Upper lobe of right lung (tissue), 1 donor: ENCODE data around the gene ZC3H10. TPM values are rescaled to one million over a fixed set of nuclear protein-coding genes. Genes with fewer than 3 reads are reported as not detected.

ENCODE experiments used
- ATAC-seq: fragments of 200-7000 bp; cut with Tn5 transposase; one replicate; pipeline ENCODE4 v1.9.1; 2020; ENCODE audit warnings: mild to moderate bottlenecking, moderate library complexity
- DNase-seq: peaks from one replicate; pipeline ENCODE4 v3.0.0-alpha.2; 2020
- H3K27ac ChIP-seq: fragments of 200-600 bp; one replicate; pipeline ENCODE4 v1.8.0; 2022
- H3K27me3 ChIP-seq: fragments of 200-600 bp; one replicate; pipeline ENCODE4 v1.8.0; 2022; ENCODE audit warnings: mild to moderate bottlenecking
- H3K36me3 ChIP-seq: fragments of 200-600 bp; one replicate; pipeline ENCODE4 v1.8.0; 2022
- H3K4me1 ChIP-seq: fragments of 200-600 bp; one replicate; pipeline ENCODE4 v1.8.0; 2022
- H3K4me3 ChIP-seq: fragments of 200-600 bp; one replicate; pipeline ENCODE4 v1.8.0; 2022; ENCODE audit warnings: mild to moderate bottlenecking
- H3K9me3 ChIP-seq: fragments of 200-600 bp; one replicate; pipeline ENCODE4 v1.8.0; 2022
- intact Hi-C: fragments of 100-400 bp; cut with DNase I; formaldehyde crosslinking; loops from one replicate; pipeline ENCODE4 v1.11.0; 2022
- total RNA-seq: library from RNA; stranded (reverse); fragmentation: NEBNext Ultra II Directional; extraction: Animal tissue kit (Norgen Biotek cat#: 25700); gene quantifications from one replicate; pipeline ENCODE4 v1.2.1, GENCODE V29; 2021
- TF ChIP-seq, protein P1 (sequence below): fragments of 200-600 bp; IDR thresholded peaks from one replicate; pipeline ENCODE4 v1.8.0; 2022; ENCODE audit warnings: antibody characterized with exemption
- donor health status: DM: no; HTN: yes; CAD: no; lungs with severe emphysema.

ZC3H10 gene
- total RNA-seq, 1 donor from 2014 or later: 8.4 TPM

DNA sequence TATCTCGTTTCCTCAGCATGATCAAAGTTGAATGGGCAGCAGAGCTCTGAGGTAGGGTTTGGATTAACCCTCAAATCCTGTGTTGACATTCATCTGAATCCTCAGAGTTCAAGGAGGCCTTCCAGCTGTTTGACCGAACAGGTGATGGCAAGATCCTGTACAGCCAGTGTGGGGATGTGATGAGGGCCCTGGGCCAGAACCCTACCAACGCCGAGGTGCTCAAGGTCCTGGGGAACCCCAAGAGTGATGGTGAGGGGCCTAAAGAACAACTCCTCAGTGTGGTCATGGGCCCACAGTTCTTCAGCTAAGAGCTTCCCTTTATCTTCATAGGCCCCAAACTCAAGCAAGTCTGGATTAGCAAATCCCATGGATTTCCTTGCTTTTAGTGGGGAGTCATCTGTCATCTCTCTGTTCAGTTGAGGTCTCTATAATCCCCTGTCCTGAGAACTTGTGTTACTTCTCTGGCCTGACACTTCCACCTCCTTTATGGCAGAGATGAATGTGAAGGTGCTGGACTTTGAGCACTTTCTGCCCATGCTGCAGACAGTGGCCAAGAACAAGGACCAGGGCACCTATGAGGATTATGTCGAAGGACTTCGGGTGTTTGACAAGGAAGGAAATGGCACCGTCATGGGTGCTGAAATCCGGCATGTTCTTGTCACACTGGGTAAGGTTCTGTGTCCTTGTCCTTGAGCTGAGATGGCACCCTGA lies 41.6 kb downstream of the ZC3H10 start:
- Histone ChIP-seq H3K9me3 (no peaks in the 10 kb centered on the region), H3K4me3 (peak overlapping the region; percentile 84), H3K27ac (peak overlapping the region; percentile 96), H3K36me3 (peaks cover 52% of the 10 kb centered on the region), H3K27me3 (no peaks in the 10 kb centered on the region), H3K4me1 (peaks cover 21% of the 10 kb centered on the region)
- intact Hi-C loops: no loop called here
- TF ChIP-seq, protein P1, sequence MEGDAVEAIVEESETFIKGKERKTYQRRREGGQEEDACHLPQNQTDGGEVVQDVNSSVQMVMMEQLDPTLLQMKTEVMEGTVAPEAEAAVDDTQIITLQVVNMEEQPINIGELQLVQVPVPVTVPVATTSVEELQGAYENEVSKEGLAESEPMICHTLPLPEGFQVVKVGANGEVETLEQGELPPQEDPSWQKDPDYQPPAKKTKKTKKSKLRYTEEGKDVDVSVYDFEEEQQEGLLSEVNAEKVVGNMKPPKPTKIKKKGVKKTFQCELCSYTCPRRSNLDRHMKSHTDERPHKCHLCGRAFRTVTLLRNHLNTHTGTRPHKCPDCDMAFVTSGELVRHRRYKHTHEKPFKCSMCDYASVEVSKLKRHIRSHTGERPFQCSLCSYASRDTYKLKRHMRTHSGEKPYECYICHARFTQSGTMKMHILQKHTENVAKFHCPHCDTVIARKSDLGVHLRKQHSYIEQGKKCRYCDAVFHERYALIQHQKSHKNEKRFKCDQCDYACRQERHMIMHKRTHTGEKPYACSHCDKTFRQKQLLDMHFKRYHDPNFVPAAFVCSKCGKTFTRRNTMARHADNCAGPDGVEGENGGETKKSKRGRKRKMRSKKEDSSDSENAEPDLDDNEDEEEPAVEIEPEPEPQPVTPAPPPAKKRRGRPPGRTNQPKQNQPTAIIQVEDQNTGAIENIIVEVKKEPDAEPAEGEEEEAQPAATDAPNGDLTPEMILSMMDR: no peak
- DNase-seq (no peak), ATAC-seq (no peak)

DNA sequence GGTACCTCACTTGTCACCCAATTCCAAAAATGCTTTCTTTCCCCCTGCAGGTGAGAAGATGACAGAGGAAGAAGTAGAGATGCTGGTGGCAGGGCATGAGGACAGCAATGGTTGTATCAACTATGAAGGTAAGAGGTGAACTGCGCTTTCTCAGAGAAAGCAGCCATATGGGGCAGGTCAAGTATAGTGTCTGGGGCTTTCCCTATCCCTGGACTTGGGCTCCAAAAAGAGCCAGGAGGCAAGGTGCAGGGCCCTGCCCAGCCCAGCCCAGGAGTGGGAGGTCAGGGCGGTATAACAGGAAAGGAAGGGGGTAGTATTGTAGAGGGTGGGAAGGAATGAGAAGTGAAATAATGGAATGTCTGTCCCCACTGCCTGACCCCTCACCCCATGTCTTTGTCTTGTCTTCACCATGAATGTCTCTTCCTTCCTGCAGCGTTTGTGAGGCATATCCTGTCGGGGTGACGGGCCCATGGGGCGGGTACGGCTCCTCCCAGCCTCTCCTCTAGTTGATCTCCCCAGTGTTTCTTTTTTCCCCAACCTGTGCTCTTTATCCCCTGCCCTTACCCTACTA lies 42.2 kb downstream of the ZC3H10 start:
- TF ChIP-seq, protein P1: no peak
- Histone ChIP-seq H3K27ac (peak overlapping the region; percentile 96), H3K4me3 (peak overlapping the region; percentile 84), H3K27me3 (no peaks in the 10 kb centered on the region), H3K36me3 (peaks cover 58% of the 10 kb centered on the region), H3K4me1 (peaks cover 21% of the 10 kb centered on the region), H3K9me3 (no peaks in the 10 kb centered on the region)
- DNase-seq (no peak), ATAC-seq (no peak)
- intact Hi-C loops: no loop called here

DNA sequence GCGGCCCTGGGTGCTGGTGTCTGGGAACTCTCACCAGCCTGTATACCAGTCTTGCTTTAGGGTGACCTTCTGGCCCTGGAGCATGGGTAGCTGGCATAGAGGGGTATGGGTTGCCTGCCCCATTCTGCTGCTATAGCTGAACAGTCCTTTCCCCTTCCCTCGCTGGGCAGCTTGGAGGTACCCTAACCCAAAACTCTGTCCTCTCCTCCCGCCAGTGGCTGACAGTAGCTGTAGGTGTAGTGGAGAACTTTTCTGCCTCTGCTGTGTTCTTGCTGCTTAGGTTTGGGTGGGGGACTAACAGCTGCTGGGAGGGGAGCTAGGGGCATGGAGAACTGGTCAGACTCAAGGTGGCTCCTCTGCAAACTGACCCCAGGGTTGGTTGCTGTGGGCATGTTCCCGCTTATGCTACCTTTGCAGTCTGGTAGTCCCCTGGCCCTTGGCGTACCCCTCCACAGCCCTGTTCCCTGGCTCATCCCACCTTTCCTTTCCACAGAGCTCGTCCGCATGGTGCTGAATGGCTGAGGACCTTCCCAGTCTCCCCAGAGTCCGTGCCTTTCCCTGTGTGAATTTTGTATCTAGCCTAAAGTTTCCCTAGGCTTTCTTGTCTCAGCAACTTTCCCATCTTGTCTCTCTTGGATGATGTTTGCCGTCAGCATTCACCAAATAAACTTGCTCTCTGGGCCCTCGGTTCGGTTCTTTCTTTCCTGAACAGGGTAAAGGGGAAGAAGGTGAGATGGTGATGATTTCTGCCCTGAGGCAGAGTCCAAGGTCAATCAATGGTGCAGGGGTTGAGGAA lies 43.0 kb downstream of the ZC3H10 start:
- TF ChIP-seq, protein P1: no peak
- no peak for DNase-seq
- Histone ChIP-seq H3K4me3 (peak overlapping the region; percentile 84), H3K27me3 (no peaks in the 10 kb centered on the region), H3K4me1 (peaks cover 21% of the 10 kb centered on the region), H3K27ac (peak overlapping the region; percentile 96), H3K36me3 (peaks cover 65% of the 10 kb centered on the region), H3K9me3 (no peaks in the 10 kb centered on the region)
- no peak for ATAC-seq
- intact Hi-C loops: no loop called here

DNA sequence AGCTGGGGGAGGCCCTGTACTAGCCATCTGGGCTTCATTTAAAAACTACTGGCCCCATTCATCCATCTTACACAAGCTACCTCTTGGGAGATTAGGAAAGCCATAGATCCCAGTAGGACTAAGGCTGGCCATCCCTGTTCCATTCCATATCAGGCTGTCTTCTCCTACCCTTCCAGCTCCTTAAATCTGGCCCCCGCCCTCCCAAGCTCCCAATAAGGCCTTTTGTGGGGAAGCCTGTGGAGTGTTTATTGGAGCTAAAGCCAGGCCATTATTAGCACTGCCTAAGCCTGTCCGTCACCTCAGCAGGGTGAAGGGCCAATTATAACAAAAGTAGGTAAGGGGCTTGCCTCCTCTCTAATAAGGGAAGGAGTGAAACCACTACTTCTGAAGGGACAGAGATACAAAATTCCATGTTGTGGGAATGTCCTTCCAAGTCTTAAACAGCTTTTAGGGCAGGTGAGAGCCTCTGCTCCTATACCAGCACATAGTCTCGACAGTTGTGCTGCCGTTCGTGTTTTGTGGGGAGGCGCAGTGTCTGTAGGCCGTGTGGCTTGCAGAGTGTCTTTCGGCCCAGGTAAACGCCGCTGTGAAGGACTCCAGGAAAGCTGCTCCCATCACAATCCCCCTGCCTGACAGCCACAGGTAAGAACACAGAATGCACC lies 43.8 kb downstream of the ZC3H10 start:
- Histone ChIP-seq H3K36me3 (peaks cover 72% of the 10 kb centered on the region), H3K4me1 (peaks cover 21% of the 10 kb centered on the region), H3K4me3 (no peak overlapping the region), H3K27ac (no peak overlapping the region), H3K27me3 (no peaks in the 10 kb centered on the region), H3K9me3 (no peaks in the 10 kb centered on the region)
- TF ChIP-seq, protein P1: no peak
- DNase-seq (no peak), ATAC-seq (no peak)
- intact Hi-C loops: no loop called here

DNA sequence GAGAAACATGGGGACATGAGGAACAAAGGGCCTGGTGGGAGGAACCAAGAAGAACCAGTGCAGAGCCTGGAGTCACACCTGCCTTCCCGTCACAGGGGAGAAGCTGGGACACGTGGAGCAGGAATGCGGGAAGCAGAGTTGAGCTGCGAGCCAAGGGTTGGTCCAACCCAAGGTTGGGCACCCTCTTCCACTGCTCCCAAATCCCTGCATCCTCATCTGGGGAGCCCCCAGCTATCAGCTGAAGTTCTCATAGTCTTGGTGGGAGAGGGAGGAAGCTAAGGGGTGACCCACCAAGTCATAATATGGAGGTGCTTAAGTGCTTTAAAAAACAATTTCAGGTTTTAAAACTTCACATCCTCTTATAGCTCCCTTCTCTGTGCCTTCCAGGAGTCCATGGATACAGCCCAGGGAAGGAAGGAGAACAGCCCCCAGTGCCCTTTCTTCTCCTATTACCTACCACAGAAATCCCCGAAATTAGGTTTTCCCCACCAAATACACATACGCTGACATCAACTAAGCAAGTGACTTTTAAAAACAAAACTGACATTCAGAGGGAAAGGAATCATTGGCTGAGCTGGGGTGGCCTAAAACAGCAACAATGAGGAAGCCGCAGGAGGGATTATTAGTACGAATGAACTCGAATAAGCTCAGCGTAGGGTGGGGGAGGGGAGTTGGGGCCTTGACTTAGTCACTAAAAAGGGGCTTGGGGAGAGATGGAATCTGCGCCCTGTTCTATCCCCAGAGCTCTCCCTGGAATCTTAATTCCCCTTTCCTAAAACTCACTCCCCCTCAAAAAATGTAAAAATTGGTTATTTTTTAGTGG lies 44.6 kb downstream of the ZC3H10 start:
- Histone ChIP-seq H3K4me3 (no peak overlapping the region), H3K4me1 (peaks cover 21% of the 10 kb centered on the region), H3K27ac (no peak overlapping the region), H3K36me3 (peaks cover 80% of the 10 kb centered on the region), H3K9me3 (no peaks in the 10 kb centered on the region), H3K27me3 (no peaks in the 10 kb centered on the region)
- no peak for DNase-seq
- intact Hi-C loops: no loop called here
- ATAC-seq: no peak
- TF ChIP-seq, protein P1: no peak
